K562 (cell line): ENCODE results near the gene SFXN5. TPM values are rescaled to one million over a fixed set of nuclear protein-coding genes. Genes with fewer than 3 reads are reported as not detected.

ENCODE experiments used
- MEF2D ChIP-seq: conservative IDR thresholded peaks from 2 replicates; pipeline ENCODE4 v1.6.1; 2016; ENCODE audit warnings: low read depth, missing genetic modification characterization, missing compliant biosample characterization
- MITF ChIP-seq: IDR thresholded peaks from 2 replicates; pipeline ENCODE4 v1.6.1; 2014; ENCODE audit warnings: antibody characterized with exemption
- PCBP1 ChIP-seq: fragments of 200-400 bp; formaldehyde crosslinking; IDR thresholded peaks from 2 replicates; pipeline ENCODE4 v1.6.1; 2018; ENCODE audit warnings: mild to moderate bottlenecking, low read depth, low read length; ENCODE audit not compliant: poor library complexity, severe bottlenecking
- ZBTB17 ChIP-seq: fragments of 450-650 bp; formaldehyde crosslinking; IDR thresholded peaks from 2 replicates; pipeline ENCODE4 v1.4.0; 2020; ENCODE audit warnings: mild to moderate bottlenecking
- polyA plus RNA-seq, 8 experiments: library from polyadenylated mRNA; depleted of rRNA in 4 of 8; stranded (reverse) in 5 of 8; unstranded in 3 of 8; fragments of >200 nt; fragmentation: Nextera tagmentation in 2 of 8; fragmentation: Illumina TruSeq in 1 of 8; extraction: Ambion mirVana in 2 of 8; extraction: Trizol in 1 of 8; gene quantifications; 2 replicates each; pipeline versions ENCODE4 v1.2.1 to v1.2.3, GENCODE V29; 2011 to 2014; ENCODE audit warnings: inconsistent platforms in 1 of 8, missing spikeins in 1 of 8
- total RNA-seq, 7 experiments: library from RNA; depleted of rRNA in 6 of 7; stranded (reverse); fragments of >200 nt in 6 of 7; fragmentation: Illumina TruSeq in 2 of 7; extraction: Trizol in 2 of 7; gene quantifications; 2 replicates each; pipeline versions ENCODE4 v1.2.1 to v1.2.3, GENCODE V29; 2011 to 2021; ENCODE audit warnings: low replicate concordance in 1 of 7
- TF ChIP-seq, protein P1 (sequence below): fragments of 450-650 bp; IDR thresholded peaks from 2 replicates; pipeline ENCODE4 v1.7.0; 2016; ENCODE audit warnings: borderline replicate concordance
- TF ChIP-seq, protein P2 (sequence below): fragments of 250-450 bp; sonication (Bioruptor Pico); IDR thresholded peaks from 2 replicates; pipeline ENCODE4 v1.4.0; 2020; ENCODE audit warnings: mild to moderate bottlenecking, moderate library complexity

Gene SFXN5
- total and polyA plus RNA-seq, 9 of the 15 experiments (the other 6 are each of a cell fraction or from before 2014, with no cell fraction given): 8.3 to 22.6 (median 16.0) TPM

GRCh38 chr2:72915907-72916742 is 155.4 kb downstream of the SFXN5 start (continued):
- no peak for TF ChIP-seq MITF
- TF ChIP-seq, protein P1, sequence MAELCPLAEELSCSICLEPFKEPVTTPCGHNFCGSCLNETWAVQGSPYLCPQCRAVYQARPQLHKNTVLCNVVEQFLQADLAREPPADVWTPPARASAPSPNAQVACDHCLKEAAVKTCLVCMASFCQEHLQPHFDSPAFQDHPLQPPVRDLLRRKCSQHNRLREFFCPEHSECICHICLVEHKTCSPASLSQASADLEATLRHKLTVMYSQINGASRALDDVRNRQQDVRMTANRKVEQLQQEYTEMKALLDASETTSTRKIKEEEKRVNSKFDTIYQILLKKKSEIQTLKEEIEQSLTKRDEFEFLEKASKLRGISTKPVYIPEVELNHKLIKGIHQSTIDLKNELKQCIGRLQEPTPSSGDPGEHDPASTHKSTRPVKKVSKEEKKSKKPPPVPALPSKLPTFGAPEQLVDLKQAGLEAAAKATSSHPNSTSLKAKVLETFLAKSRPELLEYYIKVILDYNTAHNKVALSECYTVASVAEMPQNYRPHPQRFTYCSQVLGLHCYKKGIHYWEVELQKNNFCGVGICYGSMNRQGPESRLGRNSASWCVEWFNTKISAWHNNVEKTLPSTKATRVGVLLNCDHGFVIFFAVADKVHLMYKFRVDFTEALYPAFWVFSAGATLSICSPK: no peak
- TF ChIP-seq MEF2D (tag): no peak
- peak; percentile 69 for TF ChIP-seq PCBP1
- no peak for TF ChIP-seq ZBTB17 (CRISPR knock-in tag)
- TF ChIP-seq, protein P2, sequence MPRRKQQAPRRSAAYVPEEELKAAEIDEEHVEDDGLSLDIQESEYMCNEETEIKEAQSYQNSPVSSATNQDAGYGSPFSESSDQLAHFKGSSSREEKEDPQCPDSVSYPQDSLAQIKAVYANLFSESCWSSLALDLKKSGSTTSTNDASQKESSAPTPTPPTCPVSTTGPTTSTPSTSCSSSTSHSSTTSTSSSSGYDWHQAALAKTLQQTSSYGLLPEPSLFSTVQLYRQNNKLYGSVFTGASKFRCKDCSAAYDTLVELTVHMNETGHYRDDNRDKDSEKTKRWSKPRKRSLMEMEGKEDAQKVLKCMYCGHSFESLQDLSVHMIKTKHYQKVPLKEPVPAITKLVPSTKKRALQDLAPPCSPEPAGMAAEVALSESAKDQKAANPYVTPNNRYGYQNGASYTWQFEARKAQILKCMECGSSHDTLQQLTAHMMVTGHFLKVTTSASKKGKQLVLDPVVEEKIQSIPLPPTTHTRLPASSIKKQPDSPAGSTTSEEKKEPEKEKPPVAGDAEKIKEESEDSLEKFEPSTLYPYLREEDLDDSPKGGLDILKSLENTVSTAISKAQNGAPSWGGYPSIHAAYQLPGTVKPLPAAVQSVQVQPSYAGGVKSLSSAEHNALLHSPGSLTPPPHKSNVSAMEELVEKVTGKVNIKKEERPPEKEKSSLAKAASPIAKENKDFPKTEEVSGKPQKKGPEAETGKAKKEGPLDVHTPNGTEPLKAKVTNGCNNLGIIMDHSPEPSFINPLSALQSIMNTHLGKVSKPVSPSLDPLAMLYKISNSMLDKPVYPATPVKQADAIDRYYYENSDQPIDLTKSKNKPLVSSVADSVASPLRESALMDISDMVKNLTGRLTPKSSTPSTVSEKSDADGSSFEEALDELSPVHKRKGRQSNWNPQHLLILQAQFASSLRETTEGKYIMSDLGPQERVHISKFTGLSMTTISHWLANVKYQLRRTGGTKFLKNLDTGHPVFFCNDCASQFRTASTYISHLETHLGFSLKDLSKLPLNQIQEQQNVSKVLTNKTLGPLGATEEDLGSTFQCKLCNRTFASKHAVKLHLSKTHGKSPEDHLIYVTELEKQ (CRISPR knock-in tag): no peak
